GM21367 (cell line): Measurements from ENCODE around the gene ADPRH.

Experiments used
- ATAC-seq: cut with Tn5 transposase; IDR thresholded peaks from one replicate; pipeline ENCODE4 v1.9.1; 2021; ENCODE audit not compliant: unreplicated experiment

Gene ADPRH

GRCh38 chr3:119595639-119596334 is 16.5 kb downstream of the ADPRH start:
- ATAC-seq: no peak

- no peak for ATAC-seq
Measured at GRCh38 chr3:119596398-119596797, 17.1 kb downstream of the ADPRH start.

GRCh38 chr3:119597548-119598288 is 18.4 kb downstream of the ADPRH start, which contains the start of gene PLA1A:
Gene PLA1A (plus strand): TSS chr3:119597885. CDS start chr3:119597914, 29 bp downstream.
- no peak for ATAC-seq

GRCh38 chr3:119598410-119599098 is 19.3 kb downstream of the ADPRH start:
- peak; percentile 35 for ATAC-seq

GRCh38 chr3:119599558-119600174 is 20.4 kb downstream of the ADPRH start:
- ATAC-seq: no peak

GRCh38 chr3:119600732-119601131 is 21.4 kb downstream of the ADPRH start:
- peak; percentile 70 for ATAC-seq

GRCh38 chr3:119601154-119601553 is 21.9 kb downstream of the ADPRH start:
- ATAC-seq: no peak

GRCh38 chr3:119602676-119603075 is 23.4 kb downstream of the ADPRH start:
- no peak for ATAC-seq

- no peak for ATAC-seq
Measured at GRCh38 chr3:119604878-119605277, 25.6 kb downstream of the ADPRH start.

GRCh38 chr3:119608405-119609000 is 29.2 kb downstream of the ADPRH start:
- no peak for ATAC-seq

- ATAC-seq: no peak
Measured at GRCh38 chr3:119609301-119609700, 30.0 kb downstream of the ADPRH start.

GRCh38 chr3:119611664-119612063 is 32.4 kb downstream of the ADPRH start:
- ATAC-seq: no peak

GRCh38 chr3:119613201-119613600 is 33.9 kb downstream of the ADPRH start:
- ATAC-seq: no peak

GRCh38 chr3:119613872-119614271 is 34.6 kb downstream of the ADPRH start:
- ATAC-seq: no peak

- no peak for ATAC-seq
Measured at GRCh38 chr3:119616056-119616455, 36.8 kb downstream of the ADPRH start.

- ATAC-seq: no peak
Measured at GRCh38 chr3:119619094-119619493, 39.8 kb downstream of the ADPRH start.

- no peak for ATAC-seq
Measured at GRCh38 chr3:119620899-119621298, 41.6 kb downstream of the ADPRH start.

GRCh38 chr3:119624002-119624720 is 44.9 kb downstream of the ADPRH start:
- no peak for ATAC-seq

- no peak for ATAC-seq
Measured at GRCh38 chr3:119625451-119626153, 46.3 kb downstream of the ADPRH start.

GRCh38 chr3:119626196-119626595 is 46.9 kb downstream of the ADPRH start:
- ATAC-seq: no peak
